ENCODE results near the gene PDLIM5. TPM values are rescaled to one million over a fixed set of nuclear protein-coding genes. Genes with fewer than 3 reads are reported as not detected.
A peak's percentile ranks its signal among the peaks of the same experiment; 100 is the strongest.

The PDLIM5 gene
- total RNA-seq, 3 donors from 2014 or later (not counting 1 experiment from before 2014, with no cell fraction given), result 41.8 to 94.8 (median 50.5) TPM

DNA sequence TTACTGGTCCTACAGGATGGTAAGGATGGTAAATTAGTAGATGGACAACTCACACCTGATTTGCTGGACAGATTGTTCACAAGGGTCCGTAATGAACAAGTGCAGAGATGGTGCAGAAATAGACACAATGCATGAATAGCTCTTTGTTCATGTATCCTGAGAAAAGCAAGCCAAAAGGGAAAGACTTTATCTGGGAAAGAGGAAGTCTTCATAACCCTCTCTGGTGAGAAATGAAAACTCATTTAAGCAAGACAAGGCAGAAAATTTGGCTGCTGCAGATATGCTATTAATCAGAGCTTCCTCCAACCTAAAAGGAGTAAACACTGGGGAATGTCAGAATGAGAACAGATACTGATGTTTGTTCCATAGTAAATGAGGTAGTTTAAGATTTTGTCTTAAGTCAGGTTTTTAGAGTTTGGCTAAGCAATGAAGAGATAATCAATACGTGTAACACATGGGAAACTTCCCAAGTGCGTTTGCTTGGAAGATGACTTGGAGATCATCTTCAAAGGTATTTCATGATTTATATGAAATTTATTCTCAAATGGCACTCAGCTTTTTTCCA, 153.6 kb downstream of the PDLIM5 start:
- ATAC-seq (no peak), DNase-seq (no peak)
- TF ChIP-seq, protein P1, sequence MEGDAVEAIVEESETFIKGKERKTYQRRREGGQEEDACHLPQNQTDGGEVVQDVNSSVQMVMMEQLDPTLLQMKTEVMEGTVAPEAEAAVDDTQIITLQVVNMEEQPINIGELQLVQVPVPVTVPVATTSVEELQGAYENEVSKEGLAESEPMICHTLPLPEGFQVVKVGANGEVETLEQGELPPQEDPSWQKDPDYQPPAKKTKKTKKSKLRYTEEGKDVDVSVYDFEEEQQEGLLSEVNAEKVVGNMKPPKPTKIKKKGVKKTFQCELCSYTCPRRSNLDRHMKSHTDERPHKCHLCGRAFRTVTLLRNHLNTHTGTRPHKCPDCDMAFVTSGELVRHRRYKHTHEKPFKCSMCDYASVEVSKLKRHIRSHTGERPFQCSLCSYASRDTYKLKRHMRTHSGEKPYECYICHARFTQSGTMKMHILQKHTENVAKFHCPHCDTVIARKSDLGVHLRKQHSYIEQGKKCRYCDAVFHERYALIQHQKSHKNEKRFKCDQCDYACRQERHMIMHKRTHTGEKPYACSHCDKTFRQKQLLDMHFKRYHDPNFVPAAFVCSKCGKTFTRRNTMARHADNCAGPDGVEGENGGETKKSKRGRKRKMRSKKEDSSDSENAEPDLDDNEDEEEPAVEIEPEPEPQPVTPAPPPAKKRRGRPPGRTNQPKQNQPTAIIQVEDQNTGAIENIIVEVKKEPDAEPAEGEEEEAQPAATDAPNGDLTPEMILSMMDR (IDR thresholded peaks at IDR 0.05), result no peak
- 98% methylated on average over 2 of the region's 3 CpGs for WGBS (ENCODE audit: insufficient coverage)
- no peak overlapping the region for H3K27ac ChIP-seq (ENCODE audit: low read length)
- no peaks in the 10 kb centered on the region for H3K4me1 Mint-ChIP-seq
- H3K9me3 ChIP-seq (ENCODE audit: control insufficient read depth, insufficient read depth, low read length), result no peaks in the 10 kb centered on the region
- no peaks in the 10 kb centered on the region for H3K27me3 Mint-ChIP-seq (ENCODE audit: low read depth in 2 of 2)
- no peaks in the 10 kb centered on the region for H3K36me3 Mint-ChIP-seq
- intact Hi-C loops (cut with micrococcal nuclease), result no loop called here
- no peaks in the 10 kb centered on the region for H3K4me1 ChIP-seq (ENCODE audit: control insufficient read depth, insufficient read depth, low read length)
- H3K36me3 ChIP-seq (ENCODE audit: control insufficient read depth, insufficient read depth, low read length), result no peaks in the 10 kb centered on the region
- H3K9me3 Mint-ChIP-seq, result no peaks in the 10 kb centered on the region
- no peak overlapping the region for H3K4me3 Mint-ChIP-seq
- H3K27ac Mint-ChIP-seq, result no peak overlapping the region
- H3K27me3 ChIP-seq (ENCODE audit: control insufficient read depth, insufficient read depth, low read length), result no peaks in the 10 kb centered on the region
- H3K4me3 ChIP-seq (ENCODE audit: low read length), result no peak overlapping the region

DNA sequence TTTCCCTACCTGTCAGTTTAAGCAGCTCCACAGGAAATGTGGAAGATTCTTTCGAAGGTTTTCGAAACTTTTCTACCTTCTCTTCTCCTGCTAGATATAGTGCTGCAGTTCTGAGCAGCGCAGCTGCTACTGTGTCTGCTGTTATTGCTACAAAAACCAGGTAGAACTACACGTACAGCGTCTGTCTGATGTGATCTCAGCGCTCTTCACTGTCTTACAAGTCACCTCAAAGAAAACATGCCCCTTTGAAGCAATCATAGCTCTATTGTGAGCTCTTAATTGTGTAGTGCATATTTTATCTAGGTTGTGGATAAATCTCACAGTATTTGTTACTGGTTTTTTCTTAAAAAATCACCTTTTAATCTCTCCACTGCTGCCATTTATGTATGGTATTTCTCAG, 158.4 kb downstream of the PDLIM5 start:
- ATAC-seq, result no peak
- DNase-seq, result peak in 1 of 2 donors; percentile 9
- no peaks in the 10 kb centered on the region for H3K36me3 ChIP-seq (ENCODE audit: control insufficient read depth, insufficient read depth, low read length)
- no peaks in the 10 kb centered on the region for H3K27me3 Mint-ChIP-seq (ENCODE audit: low read depth in 2 of 2)
- no peak overlapping the region for H3K27ac Mint-ChIP-seq
- TF ChIP-seq, protein P1 (IDR thresholded peaks at IDR 0.05), result no peak
- WGBS (ENCODE audit: insufficient coverage), result 92% methylated on average over 6 of the region's 6 CpGs
- H3K9me3 Mint-ChIP-seq, result no peaks in the 10 kb centered on the region
- intact Hi-C loops (cut with micrococcal nuclease), result no loop called here
- H3K4me1 ChIP-seq (ENCODE audit: control insufficient read depth, insufficient read depth, low read length), result no peaks in the 10 kb centered on the region
- H3K4me3 Mint-ChIP-seq, result no peak overlapping the region
- no peaks in the 10 kb centered on the region for H3K9me3 ChIP-seq (ENCODE audit: control insufficient read depth, insufficient read depth, low read length)
- no peaks in the 10 kb centered on the region for H3K36me3 Mint-ChIP-seq
- no peaks in the 10 kb centered on the region for H3K4me1 Mint-ChIP-seq
- H3K27me3 ChIP-seq (ENCODE audit: control insufficient read depth, insufficient read depth, low read length), result no peaks in the 10 kb centered on the region
- H3K27ac ChIP-seq (ENCODE audit: low read length), result no peak overlapping the region
- no peak overlapping the region for H3K4me3 ChIP-seq (ENCODE audit: low read length)

DNA sequence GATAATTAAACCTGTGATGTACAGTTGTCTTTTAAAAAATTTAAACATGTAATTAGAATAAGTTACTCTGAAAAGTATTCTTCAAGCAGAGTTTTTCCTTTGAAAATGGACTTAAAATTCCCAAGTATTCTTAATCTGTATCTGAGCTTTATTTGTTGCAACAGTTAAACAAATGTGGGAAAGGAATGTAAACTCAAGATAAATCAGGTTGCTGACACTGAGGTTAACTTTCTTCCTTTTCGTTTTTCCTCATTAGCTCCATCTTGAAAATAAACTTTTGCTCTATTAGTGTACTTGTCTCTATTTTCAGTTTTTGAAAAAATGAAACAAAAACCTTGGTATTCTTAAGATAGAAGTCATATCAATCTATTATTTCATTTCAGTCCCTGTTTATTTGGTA, 161.5 kb downstream of the PDLIM5 start:
- Histone ChIP-seq H3K4me3 (ENCODE audit: low read length) (no peak overlapping the region), H3K4me1 (ENCODE audit: control insufficient read depth, insufficient read depth, low read length) (no peaks in the 10 kb centered on the region), H3K27ac (ENCODE audit: low read length) (no peak overlapping the region), H3K9me3 (ENCODE audit: control insufficient read depth, insufficient read depth, low read length) (no peaks in the 10 kb centered on the region), H3K27me3 (ENCODE audit: control insufficient read depth, insufficient read depth, low read length) (no peaks in the 10 kb centered on the region), H3K36me3 (ENCODE audit: control insufficient read depth, insufficient read depth, low read length) (peaks cover 3% of the 10 kb centered on the region)
- DNase-seq (no peak), ATAC-seq (no peak)
- Mint-ChIP-seq H3K4me3 (no peak overlapping the region), H3K36me3 (no peaks in the 10 kb centered on the region), H3K4me1 (no peaks in the 10 kb centered on the region), H3K9me3 (no peaks in the 10 kb centered on the region), H3K27ac (no peak overlapping the region), H3K27me3 (ENCODE audit: low read depth in 2 of 2) (no peaks in the 10 kb centered on the region)
- TF ChIP-seq, protein P1 (IDR thresholded peaks at IDR 0.05), result no peak
- intact Hi-C loops (cut with micrococcal nuclease), result no loop called here
- WGBS (ENCODE audit: insufficient coverage), result no CpG with 5 or more reads among the region's 1 CpG

DNA sequence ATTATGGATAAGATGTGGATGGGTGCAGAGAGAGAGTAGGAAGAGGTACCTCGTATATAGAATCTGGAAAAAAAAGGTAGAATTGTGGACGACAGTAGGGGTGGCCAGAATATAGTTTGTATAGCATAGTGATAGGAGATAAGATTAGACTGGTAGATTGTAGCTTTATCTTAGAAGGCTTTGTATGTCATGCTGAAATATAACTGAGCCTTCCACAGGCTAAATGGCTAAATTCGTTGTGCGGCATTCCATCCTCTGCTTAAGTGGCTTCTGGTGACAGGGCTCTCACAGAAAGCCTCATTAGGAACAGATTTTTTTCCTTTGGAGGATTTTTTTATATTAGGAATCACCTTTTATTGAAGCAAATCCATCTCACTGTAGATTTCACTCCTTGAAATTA, 163.7 kb downstream of the PDLIM5 start:
- Histone ChIP-seq H3K4me3 (ENCODE audit: low read length) (no peak overlapping the region), H3K4me1 (ENCODE audit: control insufficient read depth, insufficient read depth, low read length) (no peaks in the 10 kb centered on the region), H3K27me3 (ENCODE audit: control insufficient read depth, insufficient read depth, low read length) (no peaks in the 10 kb centered on the region), H3K27ac (ENCODE audit: low read length) (no peak overlapping the region), H3K36me3 (ENCODE audit: control insufficient read depth, insufficient read depth, low read length) (peaks cover 3% of the 10 kb centered on the region), H3K9me3 (ENCODE audit: control insufficient read depth, insufficient read depth, low read length) (no peaks in the 10 kb centered on the region)
- H3K36me3 Mint-ChIP-seq, result no peaks in the 10 kb centered on the region
- H3K4me3 Mint-ChIP-seq, result no peak overlapping the region
- ATAC-seq, result no peak
- H3K4me1 Mint-ChIP-seq, result no peaks in the 10 kb centered on the region
- intact Hi-C loops (cut with micrococcal nuclease), result no loop called here
- H3K27ac Mint-ChIP-seq, result no peak overlapping the region
- no peaks in the 10 kb centered on the region for H3K9me3 Mint-ChIP-seq
- H3K27me3 Mint-ChIP-seq (ENCODE audit: low read depth in 2 of 2), result no peaks in the 10 kb centered on the region
- TF ChIP-seq, protein P1 (IDR thresholded peaks at IDR 0.05), result no peak
- DNase-seq, result no peak
- WGBS (ENCODE audit: insufficient coverage), result 91% methylated on average over 4 of the region's 4 CpGs

Data from natural killer cell (primary cell).